ENCODE results near the gene PNPLA6. TPM values are rescaled to one million over a fixed set of nuclear protein-coding genes. Genes with fewer than 3 reads are reported as not detected.

PNPLA6 gene
- total RNA-seq, 1 experiment from 2014 or later: 121 TPM

DNA sequence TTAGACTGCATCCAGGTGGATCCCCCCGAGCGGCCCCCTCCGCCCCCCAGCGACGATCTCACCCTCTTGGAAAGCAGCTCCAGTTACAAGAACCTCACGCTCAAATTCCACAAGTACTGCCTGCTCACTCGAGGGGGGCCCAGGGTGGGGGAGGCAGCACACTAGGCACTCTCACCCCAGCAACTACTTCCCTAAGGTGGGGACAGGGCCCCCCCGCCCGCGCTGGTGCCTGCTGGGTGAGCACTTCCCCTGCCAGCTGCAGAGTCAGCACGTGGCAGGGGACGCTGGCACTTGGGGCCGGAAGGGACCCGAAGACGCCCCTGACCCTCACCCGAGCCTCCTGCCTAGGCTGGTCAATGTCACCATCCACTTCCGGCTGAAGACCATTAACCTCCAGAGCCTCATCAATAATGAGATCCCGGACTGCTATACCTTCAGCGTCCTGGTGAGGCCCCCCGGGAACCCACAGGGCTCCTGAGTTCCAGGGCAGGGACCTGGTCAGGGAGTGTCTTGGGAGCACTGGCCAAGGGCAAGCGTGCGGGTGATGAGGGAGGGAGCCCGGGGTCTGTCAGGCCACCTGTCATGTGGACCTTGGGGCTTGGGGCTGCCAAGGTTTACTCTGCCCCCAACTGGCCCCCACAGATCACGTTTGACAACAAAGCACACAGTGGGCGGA lies 7.9 kb upstream of the PNPLA6 start:
- no peak overlapping the region for H3K4me3 ChIP-seq
- CTCF ChIA-PET: no interaction called here
- H3K4me2 ChIP-seq: no peak overlapping the region
- H3K4me1 ChIP-seq (replicated peaks; ENCODE audit: insufficient read depth): peaks cover 10% of the 10 kb centered on the region
- no peak overlapping the region for H2AFZ ChIP-seq
- peaks cover 12% of the 10 kb centered on the region; the same call in 1 of the 2 replicates for H3F3A ChIP-seq (ENCODE audit: insufficient read depth, low read depth)
- POLR2A ChIA-PET (ENCODE audit: unreplicated experiment): no interaction called here
- no peak for TF ChIP-seq EZH2 (IDR thresholded peaks at IDR 0.05; ENCODE audit: low read depth)
- TF ChIP-seq, protein P1, sequence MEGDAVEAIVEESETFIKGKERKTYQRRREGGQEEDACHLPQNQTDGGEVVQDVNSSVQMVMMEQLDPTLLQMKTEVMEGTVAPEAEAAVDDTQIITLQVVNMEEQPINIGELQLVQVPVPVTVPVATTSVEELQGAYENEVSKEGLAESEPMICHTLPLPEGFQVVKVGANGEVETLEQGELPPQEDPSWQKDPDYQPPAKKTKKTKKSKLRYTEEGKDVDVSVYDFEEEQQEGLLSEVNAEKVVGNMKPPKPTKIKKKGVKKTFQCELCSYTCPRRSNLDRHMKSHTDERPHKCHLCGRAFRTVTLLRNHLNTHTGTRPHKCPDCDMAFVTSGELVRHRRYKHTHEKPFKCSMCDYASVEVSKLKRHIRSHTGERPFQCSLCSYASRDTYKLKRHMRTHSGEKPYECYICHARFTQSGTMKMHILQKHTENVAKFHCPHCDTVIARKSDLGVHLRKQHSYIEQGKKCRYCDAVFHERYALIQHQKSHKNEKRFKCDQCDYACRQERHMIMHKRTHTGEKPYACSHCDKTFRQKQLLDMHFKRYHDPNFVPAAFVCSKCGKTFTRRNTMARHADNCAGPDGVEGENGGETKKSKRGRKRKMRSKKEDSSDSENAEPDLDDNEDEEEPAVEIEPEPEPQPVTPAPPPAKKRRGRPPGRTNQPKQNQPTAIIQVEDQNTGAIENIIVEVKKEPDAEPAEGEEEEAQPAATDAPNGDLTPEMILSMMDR (conservative IDR thresholded peaks at IDR 0.05): no peak
- H3K36me3 ChIP-seq (ENCODE audit: low read depth): no peaks in the 10 kb centered on the region
- H3K27ac ChIP-seq: no peak overlapping the region
- no peaks in the 10 kb centered on the region for H3K27me3 ChIP-seq (ENCODE audit: insufficient read depth, low read depth)
- intact Hi-C loops (cut with micrococcal nuclease; ENCODE audit: unreplicated experiment): no loop called here
- H3K79me2 ChIP-seq (ENCODE audit: low read depth): 0 out of 2 replicates have a peak, but pooled peaks cover 7% of the 10 kb centered on the region
- DNase-seq: no peak
- no TSS peak for BruUV-seq (replicated peaks)
- H4K20me1 ChIP-seq (ENCODE audit: insufficient read depth): no peaks in the 10 kb centered on the region
- no peaks in the 10 kb centered on the region for H3K9me2 ChIP-seq (ENCODE audit: insufficient read depth)
- no peaks in the 10 kb centered on the region for H3K9me3 ChIP-seq (ENCODE audit: insufficient read depth, low read depth)

DNA sequence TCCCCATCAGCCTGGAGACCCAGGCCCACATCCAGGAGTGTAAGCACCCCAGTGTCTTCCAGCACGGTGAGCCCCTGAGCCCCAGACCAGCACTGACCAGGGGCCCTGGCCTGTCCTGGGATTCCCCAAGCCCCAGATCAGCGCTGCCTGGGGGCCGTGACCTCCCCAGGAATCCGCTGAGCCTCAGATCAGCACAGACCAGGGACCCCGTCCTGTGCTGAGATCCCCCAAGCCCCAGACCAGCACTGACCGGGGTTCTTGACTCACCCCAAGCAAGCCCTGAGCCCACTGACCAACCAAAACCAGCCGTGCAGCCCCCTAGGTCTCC lies 7.4 kb upstream of the PNPLA6 start:
- Histone ChIP-seq H3K4me2 (no peak overlapping the region), H3K4me1 (replicated peaks; ENCODE audit: insufficient read depth) (peaks cover 11% of the 10 kb centered on the region), H3K9me3 (ENCODE audit: insufficient read depth, low read depth) (no peaks in the 10 kb centered on the region), H3F3A (ENCODE audit: insufficient read depth, low read depth) (peaks cover 9% of the 10 kb centered on the region; the same call in 1 of the 2 replicates), H3K9me2 (ENCODE audit: insufficient read depth) (no peaks in the 10 kb centered on the region), H3K4me3 (no peak overlapping the region), H2AFZ (no peak overlapping the region), H3K27me3 (ENCODE audit: insufficient read depth, low read depth) (no peaks in the 10 kb centered on the region), H3K36me3 (ENCODE audit: low read depth) (no peaks in the 10 kb centered on the region), H3K27ac (no peak overlapping the region), H3K79me2 (ENCODE audit: low read depth) (0 out of 2 replicates have a peak, but pooled peaks cover 4% of the 10 kb centered on the region), H4K20me1 (ENCODE audit: insufficient read depth) (no peaks in the 10 kb centered on the region)
- intact Hi-C loops (cut with micrococcal nuclease; ENCODE audit: unreplicated experiment): no loop called here
- ChIA-PET POLR2A (ENCODE audit: unreplicated experiment) (no interaction called here), CTCF (no interaction called here)
- TF ChIP-seq EZH2 (IDR thresholded peaks at IDR 0.05; ENCODE audit: low read depth): no peak
- TF ChIP-seq, protein P1 (conservative IDR thresholded peaks at IDR 0.05): no peak
- DNase-seq: no peak
- no TSS peak for BruUV-seq (replicated peaks)

DNA sequence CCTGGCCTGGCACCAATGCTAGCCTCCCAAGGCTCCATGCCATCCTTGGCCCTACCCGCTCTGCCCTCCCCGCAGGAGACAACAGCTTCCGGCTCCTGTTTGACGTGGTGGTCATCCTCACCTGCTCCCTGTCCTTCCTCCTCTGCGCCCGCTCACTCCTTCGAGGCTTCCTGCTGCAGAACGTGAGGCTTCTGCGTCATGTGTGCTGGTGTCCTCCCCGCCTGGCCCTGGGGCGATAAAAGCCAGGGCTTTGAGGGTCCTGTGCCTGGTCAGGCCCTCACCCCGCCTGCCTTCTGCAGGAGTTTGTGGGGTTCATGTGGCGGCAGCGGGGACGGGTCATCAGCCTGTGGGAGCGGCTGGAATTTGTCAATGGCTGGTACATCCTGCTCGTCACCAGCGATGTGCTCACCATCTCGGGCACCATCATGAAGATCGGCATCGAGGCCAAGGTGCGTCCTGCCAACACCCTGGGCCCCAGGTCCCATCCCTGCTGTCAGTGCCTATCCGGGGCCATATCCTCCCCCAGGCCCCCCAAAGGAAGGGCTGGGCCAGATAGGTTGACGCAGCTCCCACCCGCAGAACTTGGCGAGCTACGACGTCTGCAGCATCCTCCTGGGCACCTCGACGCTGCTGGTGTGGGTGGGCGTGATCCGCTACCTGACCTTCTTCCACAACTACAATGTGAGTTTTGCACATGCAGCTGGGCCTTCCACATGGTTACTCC lies 6.8 kb upstream of the PNPLA6 start:
- no peak for DNase-seq
- CTCF ChIA-PET: no interaction called here
- Histone ChIP-seq H3K9me3 (ENCODE audit: insufficient read depth, low read depth) (no peaks in the 10 kb centered on the region), H3F3A (ENCODE audit: insufficient read depth, low read depth) (peaks cover 5% of the 10 kb centered on the region; the same call in 1 of the 2 replicates), H3K36me3 (ENCODE audit: low read depth) (no peaks in the 10 kb centered on the region), H4K20me1 (ENCODE audit: insufficient read depth) (no peaks in the 10 kb centered on the region), H3K4me3 (no peak overlapping the region), H3K9me2 (ENCODE audit: insufficient read depth) (no peaks in the 10 kb centered on the region), H3K4me2 (no peak overlapping the region), H3K27me3 (ENCODE audit: insufficient read depth, low read depth) (no peaks in the 10 kb centered on the region), H3K79me2 (ENCODE audit: low read depth) (no peaks in the 10 kb centered on the region), H2AFZ (no peak overlapping the region), H3K4me1 (replicated peaks; ENCODE audit: insufficient read depth) (peaks cover 11% of the 10 kb centered on the region), H3K27ac (no peak overlapping the region)
- intact Hi-C loops (cut with micrococcal nuclease; ENCODE audit: unreplicated experiment): no loop called here
- BruUV-seq (replicated peaks): no TSS peak
- POLR2A ChIA-PET (ENCODE audit: unreplicated experiment): interaction anchor here (0.6 kb wide), 1 partner anchor 156 kb away, joined by 9 read pairs; no protein-coding TSS in a partner anchor
- TF ChIP-seq EZH2 (IDR thresholded peaks at IDR 0.05; ENCODE audit: low read depth): no peak

Data from PC-9 (cell line).